ENCODE measurements around the gene FMNL2.

Gene FMNL2

GRCh38 chr2:152334701-152335015, 316 bp upstream of the FMNL2 start:
- Histone ChIP-seq H3F3A (ENCODE audit: insufficient read depth, low read length) (no peaks in the 10 kb centered on the region), H3K9ac (ENCODE audit: low read length) (peak overlapping the region; percentile 12; the same call in 1 of the 2 replicates), H3K36me3 (replicated peaks; ENCODE audit: insufficient read depth, low read length) (no peaks in the 10 kb centered on the region), H3K9me2 (replicated peaks; ENCODE audit: insufficient read depth, low read length) (no peaks in the 10 kb centered on the region), H4K20me1 (ENCODE audit: insufficient read depth, low read length) (no peaks in the 10 kb centered on the region), H3K27me3 (replicated peaks; ENCODE audit: insufficient read depth, low read length) (no peaks in the 10 kb centered on the region), H3K27ac (ENCODE audit: low read length) (no peak overlapping the region), H3K9me3 (replicated peaks; ENCODE audit: insufficient read depth, low read length) (no peaks in the 10 kb centered on the region), H3K79me2 (ENCODE audit: low read length) (0 out of 2 replicates have a peak, but pooled peaks cover 4% of the 10 kb centered on the region), H3K4me2 (ENCODE audit: low read depth, low read length) (peak overlapping the region; percentile 66), H3K4me3 (ENCODE audit: low read length) (peak overlapping the region; percentile 83), H3K4me1 (ENCODE audit: low read length) (no peaks in the 10 kb centered on the region), H2AFZ (ENCODE audit: low read length) (peak overlapping the region; percentile 73)
- no peak for DNase-seq
- TF ChIP-seq CTCF (IDR thresholded peaks at IDR 0.05; ENCODE audit: low read length) (no peak), EZH2 (optimal IDR thresholded peaks at IDR 0.05; ENCODE audit: low read depth, low read length) (no peak), EZH2phosphoT487 (IDR thresholded peaks at IDR 0.05; ENCODE audit: low read length) (no peak)

GRCh38 chr2:152335726-152336118, 748 bp downstream of the FMNL2 start:
- Histone ChIP-seq H3F3A (ENCODE audit: insufficient read depth, low read length) (no peaks in the 10 kb centered on the region), H3K27me3 (replicated peaks; ENCODE audit: insufficient read depth, low read length) (no peaks in the 10 kb centered on the region), H3K4me1 (ENCODE audit: low read length) (no peaks in the 10 kb centered on the region), H3K9ac (ENCODE audit: low read length) (peak overlapping the region; percentile 62; the same call in 1 of the 2 replicates), H3K4me3 (ENCODE audit: low read length) (peak overlapping the region; percentile 83), H2AFZ (ENCODE audit: low read length) (peak overlapping the region; percentile 87), H3K36me3 (replicated peaks; ENCODE audit: insufficient read depth, low read length) (no peaks in the 10 kb centered on the region), H3K79me2 (ENCODE audit: low read length) (0 out of 2 replicates have a peak, but pooled peaks cover 4% of the 10 kb centered on the region), H3K4me2 (ENCODE audit: low read depth, low read length) (peak overlapping the region; percentile 84), H3K9me3 (replicated peaks; ENCODE audit: insufficient read depth, low read length) (no peaks in the 10 kb centered on the region), H3K9me2 (replicated peaks; ENCODE audit: insufficient read depth, low read length) (no peaks in the 10 kb centered on the region), H3K27ac (ENCODE audit: low read length) (no peak overlapping the region), H4K20me1 (ENCODE audit: insufficient read depth, low read length) (no peaks in the 10 kb centered on the region)
- DNase-seq = no peak
- TF ChIP-seq CTCF (IDR thresholded peaks at IDR 0.05; ENCODE audit: low read length) = no peak
- TF ChIP-seq EZH2phosphoT487 (IDR thresholded peaks at IDR 0.05; ENCODE audit: low read length) = no peak
- TF ChIP-seq EZH2 (optimal IDR thresholded peaks at IDR 0.05; ENCODE audit: low read depth, low read length) = no peak

DNA sequence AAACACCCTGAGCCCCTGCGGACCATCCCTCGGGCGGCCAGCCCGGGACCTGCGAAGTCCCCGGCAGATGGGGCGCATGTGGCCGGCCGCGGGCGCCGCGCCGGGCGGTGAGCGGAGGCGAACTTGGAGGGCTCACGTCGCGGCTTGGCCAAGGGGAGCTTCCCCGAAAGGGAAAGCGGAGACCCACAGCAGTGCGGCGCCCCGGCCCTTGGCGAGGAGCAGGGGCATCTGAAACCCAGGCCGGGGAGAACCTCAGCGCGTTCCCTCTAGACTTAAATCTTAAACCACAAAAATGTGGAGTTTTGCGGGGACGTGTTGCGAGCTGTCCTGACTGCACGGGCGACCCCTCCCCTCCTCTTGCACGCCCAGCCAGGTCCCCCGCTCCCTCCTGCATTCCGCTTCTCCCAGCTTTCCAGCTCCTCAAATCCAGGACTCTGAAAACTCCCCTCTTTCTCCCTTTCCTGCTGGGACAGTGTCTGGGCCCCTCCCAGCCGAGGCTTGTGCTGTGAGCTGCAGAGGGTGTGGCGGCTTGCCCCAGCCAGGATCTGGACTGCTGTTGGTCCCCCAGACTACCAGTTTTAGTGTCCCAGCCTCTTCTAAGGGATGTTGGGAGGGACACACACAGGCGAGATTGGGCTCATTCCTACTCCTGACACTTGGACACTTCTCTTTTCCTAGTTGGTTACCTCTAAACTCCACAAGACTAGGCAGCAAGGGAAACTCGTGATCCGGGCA, 1.3 kb downstream of the FMNL2 start:
- DNase-seq = peak; percentile 60
- no peaks in the 10 kb centered on the region for H3K4me1 ChIP-seq (ENCODE audit: low read length)
- no peaks in the 10 kb centered on the region for H3K9me2 ChIP-seq (replicated peaks; ENCODE audit: insufficient read depth, low read length)
- H3K36me3 ChIP-seq (replicated peaks; ENCODE audit: insufficient read depth, low read length) = no peaks in the 10 kb centered on the region
- TF ChIP-seq CTCF (IDR thresholded peaks at IDR 0.05; ENCODE audit: low read length) = no peak
- TF ChIP-seq EZH2phosphoT487 (IDR thresholded peaks at IDR 0.05; ENCODE audit: low read length) = no peak
- no peak for TF ChIP-seq EZH2 (optimal IDR thresholded peaks at IDR 0.05; ENCODE audit: low read depth, low read length)
- peak overlapping the region; percentile 83 for H3K4me3 ChIP-seq (ENCODE audit: low read length)
- H3K27me3 ChIP-seq (replicated peaks; ENCODE audit: insufficient read depth, low read length) = no peaks in the 10 kb centered on the region
- H3K9ac ChIP-seq (ENCODE audit: low read length) = peak overlapping the region; percentile 62; the same call in 1 of the 2 replicates
- H3F3A ChIP-seq (ENCODE audit: insufficient read depth, low read length) = no peaks in the 10 kb centered on the region
- H3K27ac ChIP-seq (ENCODE audit: low read length) = no peak overlapping the region
- H3K79me2 ChIP-seq (ENCODE audit: low read length) = 0 out of 2 replicates have a peak, but pooled peaks cover 4% of the 10 kb centered on the region
- H4K20me1 ChIP-seq (ENCODE audit: insufficient read depth, low read length) = no peaks in the 10 kb centered on the region
- H3K9me3 ChIP-seq (replicated peaks; ENCODE audit: insufficient read depth, low read length) = no peaks in the 10 kb centered on the region
- H3K4me2 ChIP-seq (ENCODE audit: low read depth, low read length) = peak overlapping the region; percentile 84
- H2AFZ ChIP-seq (ENCODE audit: low read length) = peak overlapping the region; percentile 87

Data from MM.1S (cell line).